GM23338 (cell line): Measurements from ENCODE around the gene ST3GAL2. TPM values are rescaled to one million over a fixed set of nuclear protein-coding genes. Genes with fewer than 3 reads are reported as not detected.
A peak's percentile ranks its signal among the peaks of the same experiment; 100 is the strongest.

ENCODE experiments used
- ATAC-seq: fragments of 200-7000 bp; cut with Tn5 transposase; 3 replicates; pipeline ENCODE4 v1.9.1; 2020
- DNase-seq: peaks from one replicate; pipeline ENCODE4 v3.0.0-alpha.2; 2015; ENCODE audit warnings: low spot score
- H2AFZ ChIP-seq: fragments of 200-600 bp; sonication (generic); 2 replicates; pipeline ENCODE4 v1.8.0; 2016; ENCODE audit warnings: antibody characterized with exemption, mild to moderate bottlenecking, moderate library complexity
- H3F3A ChIP-seq: fragments of 200-600 bp; sonication (generic); replicated peaks from 2 replicates; pipeline ENCODE4 v1.8.0; 2017; ENCODE audit warnings: antibody characterized with exemption, mixed run types, low read depth
- H3K27ac ChIP-seq: fragments of 200-600 bp; sonication (generic); 2 replicates; pipeline ENCODE4 v1.6.1; 2016; ENCODE audit warnings: low read depth
- H3K27me3 ChIP-seq: fragments of 200-600 bp; sonication (generic); 2 replicates; pipeline ENCODE4 v1.8.0; 2016; ENCODE audit warnings: mild to moderate bottlenecking, mixed run types, moderate library complexity; ENCODE audit not compliant: insufficient read depth
- H3K36me3 ChIP-seq: fragments of 200-600 bp; sonication (generic); 2 replicates; pipeline ENCODE4 v1.8.0; 2016; ENCODE audit warnings: mild to moderate bottlenecking; ENCODE audit not compliant: insufficient read depth
- H3K4me1 ChIP-seq: fragments of 200-600 bp; sonication (generic); 2 replicates; pipeline ENCODE4 v1.8.0; 2016; ENCODE audit warnings: mild to moderate bottlenecking, moderate library complexity; ENCODE audit not compliant: insufficient read depth
- H3K4me2 ChIP-seq: fragments of 200-600 bp; sonication (generic); 2 replicates; pipeline ENCODE4 v1.7.1; 2017; ENCODE audit warnings: mixed run types
- H3K4me3 ChIP-seq: fragments of 200-600 bp; sonication (generic); 2 replicates; pipeline ENCODE4 v1.6.1; 2016; ENCODE audit warnings: mixed run types
- H3K79me2 ChIP-seq: fragments of 200-600 bp; sonication (generic); replicated peaks from 2 replicates; pipeline ENCODE4 v1.8.0; 2017; ENCODE audit warnings: mild to moderate bottlenecking; ENCODE audit not compliant: insufficient read depth
- H3K9me2 ChIP-seq: fragments of 200-600 bp; sonication (generic); 2 replicates; pipeline ENCODE4 v1.8.0; 2017; ENCODE audit not compliant: insufficient read depth
- H4K20me1 ChIP-seq: fragments of 200-600 bp; sonication (generic); replicated peaks from 2 replicates; pipeline ENCODE4 v1.8.0; 2017; ENCODE audit warnings: mild to moderate bottlenecking; ENCODE audit not compliant: insufficient read depth
- H3K27ac Mint-ChIP-seq: 2 replicates; pipeline ENCODE4 v1.8.0; 2020; ENCODE audit warnings: inconsistent platforms, mild to moderate bottlenecking, moderate library complexity, mixed read lengths
- H3K27me3 Mint-ChIP-seq: 3 replicates; pipeline ENCODE4 v1.8.0; 2022; ENCODE audit warnings: low read depth, mild to moderate bottlenecking, moderate library complexity, mixed read lengths, inconsistent platforms; ENCODE audit not compliant: insufficient read depth, poor library complexity
- H3K36me3 Mint-ChIP-seq: 3 replicates; pipeline ENCODE4 v1.8.0; 2021; ENCODE audit warnings: low read depth, mild to moderate bottlenecking, inconsistent platforms, moderate library complexity, mixed read lengths
- H3K4me1 Mint-ChIP-seq: 3 replicates; pipeline ENCODE4 v1.8.0; 2020; ENCODE audit warnings: mild to moderate bottlenecking, inconsistent platforms, mixed read lengths
- H3K4me3 Mint-ChIP-seq: 3 replicates; pipeline ENCODE4 v1.8.0; 2021; ENCODE audit warnings: moderate library complexity, mild to moderate bottlenecking, inconsistent platforms, mixed read lengths
- H3K9me3 Mint-ChIP-seq: 3 replicates; pipeline ENCODE4 v1.8.0; 2020; ENCODE audit warnings: moderate library complexity, mild to moderate bottlenecking, inconsistent platforms, mixed read lengths
- NANOG ChIP-seq: IDR thresholded peaks from 2 replicates; pipeline ENCODE4 v1.6.1; 2016; ENCODE audit warnings: antibody characterized with exemption, borderline replicate concordance
- ZNF114 ChIP-seq: fragments of 250-450 bp; sonication (Bioruptor Pico); IDR thresholded peaks from 2 replicates; pipeline ENCODE4 v1.5.0; 2020; ENCODE audit warnings: mild to moderate bottlenecking, moderate library complexity
- ZNF331 ChIP-seq: fragments of 250-450 bp; sonication (Bioruptor Pico); IDR thresholded peaks from 2 replicates; pipeline ENCODE4 v1.5.0; 2020; ENCODE audit warnings: low read depth, mild to moderate bottlenecking, moderate library complexity
- polyA plus RNA-seq: library from polyadenylated mRNA; unstranded; fragments of >200 nt; fragmentation: Nextera tagmentation; extraction: Ambion mirVana; gene quantifications from 2 replicates; pipeline ENCODE4 v1.2.1, GENCODE V29; 2016
- total RNA-seq: library from RNA; depleted of rRNA; stranded (reverse); fragments of >200 nt; shearing (Covaris generic); gene quantifications from 2 replicates; pipeline ENCODE4 v1.2.3, GENCODE V29; 2014
- TF ChIP-seq, protein P1 (sequence below): IDR thresholded peaks from one replicate; pipeline ENCODE4 v1.6.1; 2018; ENCODE audit warnings: antibody characterized with exemption; ENCODE audit not compliant: unreplicated experiment
- TF ChIP-seq, protein P2 (sequence below): IDR thresholded peaks from 2 replicates; pipeline ENCODE4 v1.6.1; 2016; ENCODE audit warnings: antibody characterized with exemption
- TF ChIP-seq, protein P3 (sequence below): fragments of 250-450 bp; sonication (Bioruptor Pico); IDR thresholded peaks from 2 replicates; pipeline ENCODE4 v1.5.0; 2020; ENCODE audit warnings: mild to moderate bottlenecking, moderate library complexity

Gene ST3GAL2
- total and polyA plus RNA-seq, 2 experiments from 2014 or later = 12.3 to 39.8 TPM

DNA sequence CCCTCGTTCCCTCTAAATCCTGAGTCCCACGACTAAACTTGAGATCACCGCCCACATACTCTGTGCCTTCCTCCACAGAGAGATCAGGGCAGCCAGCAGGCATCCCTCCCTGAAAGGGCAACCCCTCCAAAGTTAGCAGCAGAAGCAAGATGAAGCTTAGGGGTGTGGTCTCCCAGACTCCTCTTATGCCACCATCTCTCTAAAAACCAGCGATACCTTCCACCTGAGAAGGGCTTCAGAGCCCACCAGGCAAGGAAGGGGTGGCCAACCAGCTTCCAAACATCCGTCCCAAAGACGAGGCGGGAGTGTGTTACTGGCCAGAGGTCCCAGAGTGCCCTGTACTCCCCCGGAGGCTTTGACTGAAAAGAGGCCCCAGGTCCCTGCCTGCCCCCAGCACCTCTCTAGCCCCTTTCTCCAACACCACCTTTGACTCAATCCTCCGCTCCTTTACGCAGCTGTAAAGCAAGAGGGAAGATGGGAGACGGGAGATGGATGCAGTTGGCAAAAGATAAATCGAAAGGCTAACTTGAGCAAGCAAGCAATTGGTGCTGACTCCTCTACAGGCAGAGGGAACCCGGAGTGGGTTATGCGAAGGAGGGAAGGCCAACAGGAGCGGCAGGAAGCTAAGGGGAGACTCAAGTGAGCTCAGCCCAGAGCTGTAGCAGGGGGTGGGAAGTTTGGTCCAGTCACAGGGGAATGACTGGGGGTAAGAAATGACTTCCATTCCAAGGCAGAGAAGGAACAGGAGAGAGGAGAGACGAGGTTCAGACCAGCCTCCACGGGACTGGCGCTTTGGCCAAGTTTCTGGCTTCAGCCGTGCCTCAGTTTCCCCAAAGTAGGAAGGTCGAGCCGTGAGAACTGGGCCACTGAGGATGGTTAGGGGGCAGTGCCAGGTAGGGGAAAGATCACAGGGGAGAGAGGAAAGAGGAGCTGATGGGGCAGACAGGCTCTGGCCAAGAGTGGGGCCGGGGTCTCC is 1.0 kb downstream of the ST3GAL2 start:
- peak overlapping the region; percentile 94 for H3K4me3 ChIP-seq
- peak overlapping the region; percentile 56 for H3K27ac Mint-ChIP-seq
- H3K79me2 ChIP-seq = peaks cover 53% of the 10 kb centered on the region
- no peaks in the 10 kb centered on the region for H3K9me2 ChIP-seq
- H2AFZ ChIP-seq = no peak overlapping the region; the same call in 1 of the 2 replicates
- DNase-seq = peak; percentile 51
- H3K9me3 Mint-ChIP-seq = no peaks in the 10 kb centered on the region
- peaks cover 40% of the 10 kb centered on the region for H3K4me1 ChIP-seq
- peaks cover 48% of the 10 kb centered on the region for H3K4me1 Mint-ChIP-seq
- H3F3A ChIP-seq = peaks cover 30% of the 10 kb centered on the region
- peaks cover 8% of the 10 kb centered on the region for H3K36me3 Mint-ChIP-seq
- peaks cover 10% of the 10 kb centered on the region; the same call in 1 of the 2 replicates for H4K20me1 ChIP-seq
- H3K27me3 Mint-ChIP-seq = peaks cover 15% of the 10 kb centered on the region
- no peaks in the 10 kb centered on the region; the same call in 1 of the 2 replicates for H3K36me3 ChIP-seq
- H3K27ac ChIP-seq = peak overlapping the region; percentile 89
- peak overlapping the region; percentile 98 for H3K4me2 ChIP-seq
- TF ChIP-seq, protein P1, sequence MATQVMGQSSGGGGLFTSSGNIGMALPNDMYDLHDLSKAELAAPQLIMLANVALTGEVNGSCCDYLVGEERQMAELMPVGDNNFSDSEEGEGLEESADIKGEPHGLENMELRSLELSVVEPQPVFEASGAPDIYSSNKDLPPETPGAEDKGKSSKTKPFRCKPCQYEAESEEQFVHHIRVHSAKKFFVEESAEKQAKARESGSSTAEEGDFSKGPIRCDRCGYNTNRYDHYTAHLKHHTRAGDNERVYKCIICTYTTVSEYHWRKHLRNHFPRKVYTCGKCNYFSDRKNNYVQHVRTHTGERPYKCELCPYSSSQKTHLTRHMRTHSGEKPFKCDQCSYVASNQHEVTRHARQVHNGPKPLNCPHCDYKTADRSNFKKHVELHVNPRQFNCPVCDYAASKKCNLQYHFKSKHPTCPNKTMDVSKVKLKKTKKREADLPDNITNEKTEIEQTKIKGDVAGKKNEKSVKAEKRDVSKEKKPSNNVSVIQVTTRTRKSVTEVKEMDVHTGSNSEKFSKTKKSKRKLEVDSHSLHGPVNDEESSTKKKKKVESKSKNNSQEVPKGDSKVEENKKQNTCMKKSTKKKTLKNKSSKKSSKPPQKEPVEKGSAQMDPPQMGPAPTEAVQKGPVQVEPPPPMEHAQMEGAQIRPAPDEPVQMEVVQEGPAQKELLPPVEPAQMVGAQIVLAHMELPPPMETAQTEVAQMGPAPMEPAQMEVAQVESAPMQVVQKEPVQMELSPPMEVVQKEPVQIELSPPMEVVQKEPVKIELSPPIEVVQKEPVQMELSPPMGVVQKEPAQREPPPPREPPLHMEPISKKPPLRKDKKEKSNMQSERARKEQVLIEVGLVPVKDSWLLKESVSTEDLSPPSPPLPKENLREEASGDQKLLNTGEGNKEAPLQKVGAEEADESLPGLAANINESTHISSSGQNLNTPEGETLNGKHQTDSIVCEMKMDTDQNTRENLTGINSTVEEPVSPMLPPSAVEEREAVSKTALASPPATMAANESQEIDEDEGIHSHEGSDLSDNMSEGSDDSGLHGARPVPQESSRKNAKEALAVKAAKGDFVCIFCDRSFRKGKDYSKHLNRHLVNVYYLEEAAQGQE = no peak
- TF ChIP-seq, protein P2, sequence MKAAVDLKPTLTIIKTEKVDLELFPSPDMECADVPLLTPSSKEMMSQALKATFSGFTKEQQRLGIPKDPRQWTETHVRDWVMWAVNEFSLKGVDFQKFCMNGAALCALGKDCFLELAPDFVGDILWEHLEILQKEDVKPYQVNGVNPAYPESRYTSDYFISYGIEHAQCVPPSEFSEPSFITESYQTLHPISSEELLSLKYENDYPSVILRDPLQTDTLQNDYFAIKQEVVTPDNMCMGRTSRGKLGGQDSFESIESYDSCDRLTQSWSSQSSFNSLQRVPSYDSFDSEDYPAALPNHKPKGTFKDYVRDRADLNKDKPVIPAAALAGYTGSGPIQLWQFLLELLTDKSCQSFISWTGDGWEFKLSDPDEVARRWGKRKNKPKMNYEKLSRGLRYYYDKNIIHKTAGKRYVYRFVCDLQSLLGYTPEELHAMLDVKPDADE = peak; percentile 11; the same call in 1 of the 2 replicates
- H3K4me3 Mint-ChIP-seq = peak overlapping the region; percentile 82
- peak; percentile 3; the same call in 2 of the 3 replicates for ATAC-seq
- H3K27me3 ChIP-seq = no peaks in the 10 kb centered on the region

DNA sequence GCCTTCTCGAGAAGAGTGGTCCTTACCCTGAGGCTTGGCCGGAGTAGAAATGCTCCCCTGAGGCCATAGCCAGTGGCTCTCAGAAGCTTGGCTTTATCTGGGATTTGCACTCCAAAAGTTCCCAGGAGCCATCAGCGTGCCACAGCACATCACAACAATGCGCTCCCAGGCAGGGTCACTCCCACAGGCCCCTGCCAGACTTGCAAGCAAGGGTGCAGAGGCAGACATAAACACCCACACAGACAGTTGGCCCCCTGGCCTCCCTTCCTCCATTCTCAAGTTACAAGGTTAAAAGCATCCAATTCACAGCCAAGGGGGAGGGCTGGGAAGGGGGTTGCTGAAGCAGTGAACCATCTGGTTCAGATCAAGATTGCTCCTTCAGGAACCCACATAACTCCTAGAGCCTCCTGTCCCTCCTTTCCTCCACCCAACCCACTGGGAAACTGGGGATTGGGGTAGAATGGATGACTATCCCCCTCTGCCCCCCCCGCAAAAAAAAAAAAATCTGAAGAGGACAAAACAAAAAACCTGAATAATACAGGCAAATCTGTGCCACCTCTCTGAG is 1.8 kb downstream of the ST3GAL2 start:
- no peaks in the 10 kb centered on the region for H3K27me3 ChIP-seq
- Mint-ChIP-seq H3K4me1 (peaks cover 56% of the 10 kb centered on the region), H3K27ac (peak overlapping the region; percentile 56), H3K36me3 (peaks cover 8% of the 10 kb centered on the region), H3K27me3 (peaks cover 18% of the 10 kb centered on the region), H3K9me3 (no peaks in the 10 kb centered on the region), H3K4me3 (peak overlapping the region; percentile 82)
- peaks cover 61% of the 10 kb centered on the region for H3K79me2 ChIP-seq
- H3K9me2 ChIP-seq = no peaks in the 10 kb centered on the region
- no peaks in the 10 kb centered on the region; the same call in 1 of the 2 replicates for H3K36me3 ChIP-seq
- H3K4me3 ChIP-seq = peak overlapping the region; percentile 94
- peak; percentile 82 for DNase-seq
- ATAC-seq = peak; percentile 65
- peaks cover 10% of the 10 kb centered on the region; the same call in 1 of the 2 replicates for H4K20me1 ChIP-seq
- peak overlapping the region; percentile 89 for H3K27ac ChIP-seq
- H2AFZ ChIP-seq = no peak overlapping the region
- peaks cover 46% of the 10 kb centered on the region for H3K4me1 ChIP-seq
- peak overlapping the region; percentile 98 for H3K4me2 ChIP-seq
- peaks cover 31% of the 10 kb centered on the region for H3F3A ChIP-seq
- TF ChIP-seq, protein P2 = no peak
- TF ChIP-seq NANOG = no peak
- TF ChIP-seq ZNF114 (CRISPR knock-in tag) = no peak
- no peak for TF ChIP-seq ZNF331
- TF ChIP-seq, protein P3, sequence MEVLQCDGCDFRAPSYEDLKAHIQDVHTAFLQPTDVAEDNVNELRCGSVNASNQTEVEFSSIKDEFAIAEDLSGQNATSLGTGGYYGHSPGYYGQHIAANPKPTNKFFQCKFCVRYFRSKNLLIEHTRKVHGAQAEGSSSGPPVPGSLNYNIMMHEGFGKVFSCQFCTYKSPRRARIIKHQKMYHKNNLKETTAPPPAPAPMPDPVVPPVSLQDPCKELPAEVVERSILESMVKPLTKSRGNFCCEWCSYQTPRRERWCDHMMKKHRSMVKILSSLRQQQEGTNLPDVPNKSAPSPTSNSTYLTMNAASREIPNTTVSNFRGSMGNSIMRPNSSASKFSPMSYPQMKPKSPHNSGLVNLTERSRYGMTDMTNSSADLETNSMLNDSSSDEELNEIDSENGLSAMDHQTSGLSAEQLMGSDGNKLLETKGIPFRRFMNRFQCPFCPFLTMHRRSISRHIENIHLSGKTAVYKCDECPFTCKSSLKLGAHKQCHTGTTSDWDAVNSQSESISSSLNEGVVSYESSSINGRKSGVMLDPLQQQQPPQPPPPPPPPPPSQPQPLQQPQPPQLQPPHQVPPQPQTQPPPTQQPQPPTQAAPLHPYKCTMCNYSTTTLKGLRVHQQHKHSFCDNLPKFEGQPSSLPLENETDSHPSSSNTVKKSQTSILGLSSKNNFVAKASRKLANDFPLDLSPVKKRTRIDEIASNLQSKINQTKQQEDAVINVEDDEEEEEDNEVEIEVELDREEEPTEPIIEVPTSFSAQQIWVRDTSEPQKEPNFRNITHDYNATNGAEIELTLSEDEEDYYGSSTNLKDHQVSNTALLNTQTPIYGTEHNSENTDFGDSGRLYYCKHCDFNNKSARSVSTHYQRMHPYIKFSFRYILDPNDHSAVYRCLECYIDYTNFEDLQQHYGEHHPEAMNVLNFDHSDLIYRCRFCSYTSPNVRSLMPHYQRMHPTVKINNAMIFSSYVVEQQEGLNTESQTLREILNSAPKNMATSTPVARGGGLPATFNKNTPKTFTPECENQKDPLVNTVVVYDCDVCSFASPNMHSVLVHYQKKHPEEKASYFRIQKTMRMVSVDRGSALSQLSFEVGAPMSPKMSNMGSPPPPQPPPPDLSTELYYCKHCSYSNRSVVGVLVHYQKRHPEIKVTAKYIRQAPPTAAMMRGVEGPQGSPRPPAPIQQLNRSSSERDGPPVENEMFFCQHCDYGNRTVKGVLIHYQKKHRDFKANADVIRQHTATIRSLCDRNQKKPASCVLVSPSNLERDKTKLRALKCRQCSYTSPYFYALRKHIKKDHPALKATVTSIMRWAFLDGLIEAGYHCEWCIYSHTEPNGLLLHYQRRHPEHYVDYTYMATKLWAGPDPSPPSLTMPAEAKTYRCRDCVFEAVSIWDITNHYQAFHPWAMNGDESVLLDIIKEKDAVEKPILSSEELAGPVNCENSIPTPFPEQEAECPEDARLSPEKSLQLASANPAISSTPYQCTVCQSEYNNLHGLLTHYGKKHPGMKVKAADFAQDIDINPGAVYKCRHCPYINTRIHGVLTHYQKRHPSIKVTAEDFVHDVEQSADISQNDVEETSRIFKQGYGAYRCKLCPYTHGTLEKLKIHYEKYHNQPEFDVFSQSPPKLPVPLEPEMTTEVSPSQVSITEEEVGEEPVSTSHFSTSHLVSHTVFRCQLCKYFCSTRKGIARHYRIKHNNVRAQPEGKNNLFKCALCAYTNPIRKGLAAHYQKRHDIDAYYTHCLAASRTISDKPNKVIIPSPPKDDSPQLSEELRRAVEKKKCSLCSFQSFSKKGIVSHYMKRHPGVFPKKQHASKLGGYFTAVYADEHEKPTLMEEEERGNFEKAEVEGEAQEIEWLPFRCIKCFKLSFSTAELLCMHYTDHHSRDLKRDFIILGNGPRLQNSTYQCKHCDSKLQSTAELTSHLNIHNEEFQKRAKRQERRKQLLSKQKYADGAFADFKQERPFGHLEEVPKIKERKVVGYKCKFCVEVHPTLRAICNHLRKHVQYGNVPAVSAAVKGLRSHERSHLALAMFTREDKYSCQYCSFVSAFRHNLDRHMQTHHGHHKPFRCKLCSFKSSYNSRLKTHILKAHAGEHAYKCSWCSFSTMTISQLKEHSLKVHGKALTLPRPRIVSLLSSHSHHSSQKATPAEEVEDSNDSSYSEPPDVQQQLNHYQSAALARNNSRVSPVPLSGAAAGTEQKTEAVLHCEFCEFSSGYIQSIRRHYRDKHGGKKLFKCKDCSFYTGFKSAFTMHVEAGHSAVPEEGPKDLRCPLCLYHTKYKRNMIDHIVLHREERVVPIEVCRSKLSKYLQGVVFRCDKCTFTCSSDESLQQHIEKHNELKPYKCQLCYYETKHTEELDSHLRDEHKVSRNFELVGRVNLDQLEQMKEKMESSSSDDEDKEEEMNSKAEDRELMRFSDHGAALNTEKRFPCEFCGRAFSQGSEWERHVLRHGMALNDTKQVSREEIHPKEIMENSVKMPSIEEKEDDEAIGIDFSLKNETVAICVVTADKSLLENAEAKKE = no peak
